CD4-positive, alpha-beta T cell treated with Interleukin-12 subunit alpha and Interleukin-12 subunit beta, for 1 hour (primary cell): ENCODE results near the gene WDR31.
"Not testable (repeated sequence)": the region's sequence is repeated elsewhere in the genome, so short reads cannot be mapped to it uniquely, and the experiment has no call there.

Experiments
- DNase-seq: peaks from one replicate; pipeline ENCODE4 v3.0.0-alpha.2; 2020

WDR31 gene

DNA sequence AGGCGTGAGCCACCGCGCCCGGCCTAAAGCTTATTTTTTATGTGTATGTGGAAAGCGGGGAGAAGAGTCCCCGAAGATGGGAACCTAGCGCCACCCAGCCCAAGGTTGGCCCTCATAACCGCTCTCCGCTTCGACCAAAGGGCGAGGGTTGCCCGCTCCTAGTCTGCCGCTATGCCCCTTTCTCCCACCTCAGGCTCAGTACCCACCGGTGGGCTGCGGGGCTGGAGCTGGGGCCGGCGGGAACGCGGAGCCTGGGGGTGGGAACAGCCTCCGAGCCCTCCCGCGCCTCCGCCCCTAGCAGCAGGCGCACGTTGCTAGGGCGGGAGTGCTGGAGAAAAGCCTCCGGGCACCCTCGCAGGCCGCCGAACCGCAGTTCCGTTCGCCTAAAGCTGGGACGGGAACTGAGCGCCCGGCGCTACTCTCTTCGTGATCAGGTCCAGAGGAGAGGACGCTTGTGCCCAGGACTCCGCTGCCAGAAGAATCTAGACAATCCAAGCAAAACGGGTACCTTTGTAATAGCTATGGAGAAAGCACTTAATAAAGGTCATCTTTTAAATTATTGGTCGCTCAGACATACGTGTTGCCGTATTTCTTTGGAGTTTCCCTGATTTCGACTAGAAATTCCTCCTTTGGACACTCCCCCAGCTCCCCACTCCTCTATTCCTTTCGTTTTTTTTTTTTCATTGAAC, at the start of gene WDR31:
Gene WDR31 (minus strand): TSS at position 265 of the 689 bp plus-strand sequence. CDS start 8,253 bp downstream, outside the sequence.
- peak; percentile 81 for DNase-seq

DNA sequence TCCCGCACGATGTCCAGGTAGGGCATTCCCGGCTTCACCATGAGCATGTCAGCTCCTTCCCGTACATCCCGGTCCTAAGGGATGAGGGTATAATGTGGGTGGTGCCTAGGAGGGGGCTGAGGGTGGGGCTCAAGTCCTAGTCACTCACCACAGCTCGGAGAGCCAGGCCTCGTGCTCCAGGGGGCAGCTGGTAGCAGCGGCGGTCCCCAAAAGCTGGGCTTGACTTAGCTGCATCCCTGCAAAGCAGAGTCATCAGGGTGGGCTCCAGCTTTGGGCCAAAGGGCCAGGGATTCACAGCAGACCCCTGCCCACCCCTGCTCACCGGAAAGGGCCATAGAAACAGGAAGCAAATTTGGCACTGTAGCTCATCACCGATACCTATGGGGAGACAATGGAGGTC, 49.4 kb upstream of the WDR31 start:
- DNase-seq: no peak

DNA sequence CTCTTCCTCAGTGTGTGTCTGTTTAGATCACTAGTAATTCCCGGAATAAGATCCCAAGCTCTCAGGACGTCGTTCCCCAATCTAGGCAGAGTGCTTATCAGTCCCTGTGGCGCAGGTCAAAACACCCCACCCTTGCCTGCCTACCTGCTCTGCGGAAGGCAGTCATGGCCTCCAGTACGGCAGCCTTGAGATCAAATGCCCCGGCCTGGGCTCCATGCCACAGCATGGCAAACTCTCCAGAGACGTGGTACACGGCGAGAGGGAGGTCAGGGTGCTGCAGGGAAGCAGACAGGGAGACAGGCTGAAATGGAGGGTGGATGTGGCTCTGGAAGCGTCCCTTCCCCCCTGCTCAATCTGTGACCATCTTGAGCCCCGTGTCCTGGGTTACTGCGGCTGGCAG, 48.8 kb upstream of the WDR31 start:
- no peak for DNase-seq

DNA sequence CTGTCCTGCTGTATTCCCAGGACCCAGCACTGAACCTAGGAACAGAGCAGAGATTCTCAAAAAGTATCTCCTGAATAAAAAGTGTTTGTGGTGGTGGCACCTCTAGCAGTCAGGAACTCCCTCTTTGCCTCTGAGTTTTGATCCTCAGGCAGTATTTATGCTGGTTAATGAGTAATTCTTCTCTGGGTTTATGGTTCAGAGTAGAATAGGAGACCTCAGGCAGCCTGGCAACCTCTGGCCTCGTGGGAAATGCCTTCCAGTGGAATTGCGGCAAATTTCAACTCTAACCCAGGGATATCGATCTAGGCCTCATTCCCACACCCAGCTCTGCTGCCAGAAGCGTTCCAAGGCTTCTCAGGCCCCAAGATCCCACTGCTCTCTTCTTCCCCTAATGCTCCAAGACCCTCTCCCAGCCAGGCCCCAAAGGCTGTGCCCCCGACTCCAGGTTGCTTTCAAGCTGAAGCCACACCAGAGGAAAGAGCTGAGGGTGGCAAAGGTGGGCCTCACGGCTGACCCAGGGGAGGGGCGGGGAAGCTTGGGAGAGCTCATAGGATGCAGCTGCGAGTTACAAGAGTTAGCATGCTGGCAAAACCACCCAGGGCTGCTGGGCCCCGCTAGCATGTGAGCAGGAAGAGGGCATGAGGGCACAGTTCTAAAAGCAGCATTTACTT, 47.6 kb upstream of the WDR31 start:
- no peak for DNase-seq

DNA sequence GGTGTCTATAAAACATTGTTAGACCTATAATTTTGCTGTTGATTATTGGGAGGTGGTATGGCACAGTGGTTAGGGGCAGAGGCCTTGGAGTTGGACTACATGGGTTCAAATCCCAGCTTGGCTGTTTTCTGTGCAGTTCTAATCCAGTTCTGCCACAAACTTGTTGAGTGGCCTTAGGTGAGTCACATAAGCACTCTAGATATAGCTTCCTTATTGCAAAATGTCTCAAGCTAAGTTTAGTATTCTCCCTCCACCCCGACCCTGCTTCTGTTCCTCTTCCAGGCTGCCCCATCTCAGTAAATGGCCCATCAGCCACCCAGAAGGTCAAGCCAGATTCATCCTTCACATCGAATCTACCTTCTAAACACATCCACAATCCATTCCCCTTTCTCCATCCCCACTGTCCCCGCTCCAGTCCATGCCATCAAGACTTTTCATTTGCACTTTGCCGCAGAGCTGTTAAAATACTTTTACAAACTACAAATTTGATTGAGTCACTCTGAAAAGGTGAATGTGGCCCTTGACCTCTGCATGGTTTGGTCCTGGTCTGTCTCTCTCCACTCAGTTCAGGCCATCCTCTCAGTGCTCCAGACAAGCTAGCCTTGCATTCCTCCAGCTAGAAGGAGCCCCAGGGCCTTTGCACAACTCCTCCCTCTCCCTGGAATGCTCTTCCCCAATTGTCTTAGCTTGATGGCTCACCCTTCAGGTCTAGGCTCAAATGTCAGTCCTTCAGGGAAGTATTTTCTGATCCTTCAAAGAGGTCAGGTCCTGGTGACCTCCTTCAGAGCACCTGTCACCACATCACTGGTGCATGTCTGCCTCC, 46.7 kb upstream of the WDR31 start:
- DNase-seq: no peak

DNA sequence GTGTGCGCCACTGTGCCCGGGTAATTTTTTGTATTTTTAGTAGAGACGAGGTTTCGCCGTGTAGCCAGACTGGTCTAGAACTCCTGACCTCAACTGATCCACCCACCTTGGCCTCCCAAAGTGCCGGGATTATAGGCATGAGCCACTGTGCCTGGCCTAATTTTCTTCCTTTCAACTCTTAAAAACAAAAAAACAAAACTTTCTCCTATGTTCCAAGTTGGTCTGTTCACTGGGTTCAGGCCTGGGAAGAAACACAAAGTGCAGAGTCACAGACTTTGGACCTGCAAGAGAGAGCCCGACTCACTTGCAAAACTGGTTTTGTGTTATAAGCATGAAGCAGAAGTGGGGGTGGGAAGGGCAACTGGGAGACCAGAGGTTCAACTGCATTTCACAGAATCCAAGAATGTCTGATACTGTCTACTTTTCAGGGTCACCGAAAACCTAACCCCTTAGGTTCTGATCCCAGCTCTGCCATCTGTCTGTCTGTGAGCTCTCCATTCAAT, 41.9 kb upstream of the WDR31 start:
- DNase-seq: no peak

DNA sequence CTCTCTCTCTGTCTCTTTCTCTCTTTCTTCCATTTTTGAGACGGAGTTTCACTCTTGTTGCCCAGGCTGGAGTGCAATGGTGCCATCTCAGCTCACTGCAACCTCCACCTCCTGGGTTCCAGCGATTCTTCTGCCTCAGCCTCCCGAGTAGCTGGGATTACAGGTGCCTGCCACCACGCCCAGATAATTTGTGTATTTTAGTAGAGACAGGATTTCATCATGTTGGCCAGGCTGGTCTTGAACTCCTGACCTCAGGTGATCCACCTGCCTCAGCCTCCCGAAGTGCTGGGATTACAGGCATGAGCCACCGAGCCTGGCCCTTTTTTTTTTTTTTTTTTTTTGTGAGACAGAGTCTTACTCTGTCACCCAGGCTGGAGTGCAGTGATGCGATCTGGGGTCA, 41.4 kb upstream of the WDR31 start:
- not testable (repeated sequence) for DNase-seq

DNA sequence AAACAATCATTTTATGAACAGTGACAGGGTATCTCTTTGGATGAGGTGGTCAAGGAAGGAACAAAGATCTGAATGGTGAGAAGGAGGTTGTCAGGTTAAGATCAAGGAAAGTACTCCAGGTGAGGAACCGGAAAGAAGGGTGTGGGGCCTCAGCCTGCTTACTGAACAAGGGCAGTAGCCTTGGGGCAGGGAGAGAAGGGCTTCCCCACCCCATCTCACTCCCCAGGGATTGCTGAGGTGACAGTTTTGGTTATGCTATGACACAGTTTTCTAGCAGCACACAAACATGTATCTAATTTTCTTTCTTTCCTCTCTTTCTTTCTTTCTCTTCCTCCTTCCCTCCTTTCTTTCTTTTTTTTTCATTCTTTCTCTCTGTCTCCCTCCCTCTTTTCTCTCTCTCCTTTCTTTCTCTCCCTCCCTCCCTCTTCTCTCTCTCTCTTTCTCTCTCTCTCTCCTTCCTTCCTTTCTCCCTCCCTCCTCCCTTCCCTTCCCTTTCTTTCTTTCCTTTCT, 40.8 kb upstream of the WDR31 start:
- DNase-seq: no peak

DNA sequence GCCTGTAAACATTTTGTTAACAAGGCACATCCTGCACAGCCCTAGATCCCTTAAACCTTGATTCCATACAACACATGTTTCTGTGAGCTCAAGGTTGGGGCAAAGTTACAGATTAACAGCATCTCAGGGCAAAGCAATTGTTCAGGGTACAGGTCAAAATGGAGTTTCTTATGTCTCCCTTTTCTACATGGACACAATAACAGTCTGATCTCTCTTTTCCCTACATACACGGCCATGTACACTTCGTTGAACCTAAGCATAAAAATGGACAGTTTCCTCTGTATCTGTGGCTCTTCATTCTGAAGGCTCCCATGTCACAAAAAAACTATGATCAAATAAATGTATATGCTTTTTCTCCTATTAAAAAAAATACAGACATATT, 39.7 kb upstream of the WDR31 start:
- not testable (repeated sequence) for DNase-seq

DNA sequence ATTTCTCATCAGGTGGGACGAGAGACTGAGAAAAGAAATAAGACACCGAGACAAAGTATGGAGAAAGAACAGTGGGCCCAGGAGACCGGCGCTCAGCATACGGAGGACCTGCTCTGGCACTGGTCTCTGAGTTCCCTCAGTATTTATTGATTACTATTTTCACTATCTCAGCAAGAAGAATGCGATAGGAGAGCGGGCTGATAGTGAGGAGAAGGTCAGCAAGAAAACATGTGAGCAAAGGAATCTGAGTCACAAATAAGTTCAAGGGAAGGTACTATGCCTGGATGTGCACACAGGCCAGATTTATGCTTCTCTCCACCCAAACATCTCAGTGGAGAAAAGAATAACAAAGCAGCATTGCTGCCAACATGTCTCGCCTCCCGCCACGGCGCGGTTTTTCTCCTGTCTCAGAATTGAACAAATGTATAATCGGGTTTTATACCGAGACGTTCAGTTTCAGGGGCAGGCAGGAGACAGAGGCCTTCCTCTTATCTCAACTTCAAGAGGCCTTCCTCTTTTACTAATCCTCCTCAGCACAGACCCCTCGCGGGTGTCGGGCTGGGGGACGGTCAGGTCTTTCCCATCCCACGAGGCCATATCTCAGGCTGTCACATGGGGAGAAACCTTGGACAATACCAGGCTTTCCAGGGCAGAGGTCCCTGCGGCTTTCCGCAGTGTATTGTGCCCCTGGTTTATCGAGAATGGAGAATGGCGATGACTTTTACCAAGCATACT, 39.2 kb upstream of the WDR31 start:
- DNase-seq: not testable (repeated sequence)

DNA sequence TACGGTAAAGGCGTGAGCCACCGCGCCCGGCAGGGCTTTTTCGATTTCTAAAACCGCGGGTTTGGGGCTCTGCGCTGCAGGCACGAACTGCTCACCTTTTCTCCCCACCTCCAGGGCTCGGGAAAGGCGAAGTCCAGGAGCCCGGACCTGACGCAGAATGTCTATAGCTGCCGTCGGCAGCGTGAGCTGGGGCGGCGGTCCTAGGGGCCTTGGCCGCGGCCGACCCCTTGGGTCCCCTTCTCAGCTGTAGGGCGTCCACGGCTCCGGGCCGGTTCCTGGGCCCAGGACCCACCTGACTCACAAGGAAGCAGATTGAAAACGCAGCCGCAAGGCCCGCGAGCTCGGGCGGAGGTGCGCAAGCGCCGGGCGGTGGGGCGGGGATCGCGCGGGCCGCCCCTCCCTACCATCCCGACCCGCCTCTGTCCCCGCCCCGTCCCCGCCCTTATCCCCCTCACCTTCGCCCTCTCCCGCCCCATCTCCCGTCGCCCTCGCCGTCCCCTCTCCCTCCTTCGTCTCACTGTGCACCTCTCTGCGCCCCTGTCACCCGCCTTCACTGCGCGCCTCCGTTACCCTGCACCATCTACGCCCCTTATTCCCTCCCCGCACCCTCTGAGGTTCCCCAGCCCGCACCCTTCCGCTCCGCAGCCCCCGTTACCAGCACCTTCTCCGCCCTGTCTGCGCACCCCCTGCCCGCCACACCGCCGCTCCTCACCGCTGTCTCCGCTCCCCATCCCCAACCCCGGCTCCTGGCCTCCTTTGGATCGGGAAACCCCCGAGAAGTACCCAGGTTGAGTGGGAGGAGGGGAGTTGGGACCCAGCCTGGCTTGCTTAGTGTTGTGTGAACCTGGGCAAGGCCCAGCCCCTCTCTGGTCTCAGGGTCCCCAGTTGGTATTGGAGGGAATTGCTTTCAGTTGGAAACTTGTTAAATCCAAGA, 36.8 kb upstream of the WDR31 start, which contains the start of gene HDHD3:
Gene HDHD3 (minus strand): TSS at position 353 of the 934 bp plus-strand sequence. CDS start 2,632 bp downstream, outside the sequence.
- peak; percentile 88 for DNase-seq

DNA sequence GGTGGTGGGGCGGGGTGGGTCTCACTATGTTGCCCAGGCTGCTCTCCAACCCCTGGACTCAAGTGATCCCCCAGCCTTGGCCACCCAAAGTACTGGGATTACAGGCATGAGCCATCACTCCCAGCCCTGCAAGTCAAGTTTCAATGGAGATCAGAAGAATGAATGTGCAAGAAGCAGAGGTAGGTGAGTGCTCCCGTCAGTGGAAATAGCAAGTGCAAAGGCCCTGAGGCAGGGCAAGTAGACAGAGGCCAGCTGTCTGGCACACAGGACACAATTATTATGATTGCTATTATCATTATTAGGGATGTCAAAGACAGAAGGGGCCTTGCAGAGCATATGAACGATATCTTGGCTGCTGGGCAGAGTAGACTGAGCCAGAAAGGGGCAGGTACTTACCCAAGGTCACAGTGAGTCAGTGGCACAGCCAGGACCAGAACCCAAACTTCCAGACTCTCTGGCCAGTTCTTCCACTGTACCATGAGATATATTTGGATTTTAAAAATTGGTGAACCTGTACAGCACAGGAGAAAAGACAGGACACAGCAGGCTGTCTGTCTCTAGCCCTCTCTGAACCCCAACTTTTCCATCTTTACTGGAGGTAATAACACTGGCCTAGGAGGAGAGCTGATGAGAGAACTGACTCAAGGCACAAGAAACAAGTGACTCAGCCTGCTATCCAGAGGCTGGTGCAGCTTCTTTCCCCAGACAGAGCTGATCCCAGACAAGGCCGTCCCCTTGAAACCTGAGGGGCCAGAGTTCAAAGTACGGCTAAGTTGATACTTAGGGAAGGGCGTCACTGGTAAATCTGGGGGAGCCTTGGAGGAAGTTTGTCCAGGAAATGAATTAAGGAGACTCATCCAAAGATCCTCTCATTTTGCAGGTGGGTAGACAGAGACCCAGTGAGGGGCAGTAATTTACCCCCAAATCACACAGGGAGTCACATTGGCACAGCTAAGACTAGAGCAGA, 35.3 kb upstream of the WDR31 start:
- DNase-seq: no peak

DNA sequence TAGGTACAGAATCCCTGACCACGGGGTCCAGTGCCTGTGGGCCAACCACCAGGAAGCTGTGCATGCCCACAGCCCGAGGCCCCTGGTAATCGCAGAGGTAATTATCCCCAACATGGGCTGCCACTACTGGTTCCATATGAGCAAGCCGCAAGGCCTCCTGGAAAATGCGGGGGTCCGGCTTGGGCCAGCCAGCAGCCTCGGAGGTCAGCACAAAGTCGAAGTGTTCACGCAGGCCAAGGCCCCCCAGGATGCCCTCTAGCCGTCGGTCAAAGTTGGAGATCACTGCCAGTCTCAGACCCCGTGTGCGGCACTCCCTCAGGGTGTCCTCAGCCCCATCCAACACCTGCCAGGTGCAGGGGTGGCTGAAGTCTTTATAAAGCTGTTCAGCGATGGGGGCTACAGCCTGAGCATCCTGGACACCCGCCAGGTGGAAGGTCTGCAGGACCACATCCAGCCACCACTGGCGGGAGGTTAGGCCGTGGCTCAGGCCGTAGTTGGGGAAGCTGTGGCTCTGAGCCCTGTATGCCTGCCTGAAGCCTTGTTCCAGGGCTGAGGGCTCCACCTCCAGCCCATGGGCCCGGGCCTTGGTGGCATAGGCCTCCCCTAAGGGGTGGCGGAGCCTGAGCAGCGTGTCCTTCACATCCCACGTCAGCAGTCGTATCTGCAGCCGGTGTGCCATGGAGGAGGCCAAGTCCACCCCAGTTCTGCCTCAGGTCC, 33.8 kb upstream of the WDR31 start:
- DNase-seq: no peak

DNA sequence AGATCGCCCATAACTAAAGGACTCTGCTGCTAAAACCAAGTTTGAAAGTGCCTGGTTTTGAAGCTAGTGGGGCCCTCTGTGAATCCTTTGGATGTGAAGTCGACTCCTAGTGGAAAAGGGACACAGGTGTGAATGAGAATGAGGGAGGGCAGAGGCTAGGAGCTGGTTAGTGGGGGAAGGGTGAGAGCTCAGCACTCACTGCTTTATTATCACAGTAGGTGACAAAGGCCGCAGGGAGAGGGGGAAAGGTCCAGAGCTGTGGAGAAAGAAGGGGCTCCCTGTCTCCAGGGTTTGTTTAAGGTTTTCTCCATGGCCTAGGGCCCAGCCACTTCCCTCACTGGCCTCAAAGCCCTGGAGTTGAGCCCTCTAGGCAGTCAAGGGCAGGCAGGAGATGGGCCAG, 33.2 kb upstream of the WDR31 start:
- DNase-seq: no peak

DNA sequence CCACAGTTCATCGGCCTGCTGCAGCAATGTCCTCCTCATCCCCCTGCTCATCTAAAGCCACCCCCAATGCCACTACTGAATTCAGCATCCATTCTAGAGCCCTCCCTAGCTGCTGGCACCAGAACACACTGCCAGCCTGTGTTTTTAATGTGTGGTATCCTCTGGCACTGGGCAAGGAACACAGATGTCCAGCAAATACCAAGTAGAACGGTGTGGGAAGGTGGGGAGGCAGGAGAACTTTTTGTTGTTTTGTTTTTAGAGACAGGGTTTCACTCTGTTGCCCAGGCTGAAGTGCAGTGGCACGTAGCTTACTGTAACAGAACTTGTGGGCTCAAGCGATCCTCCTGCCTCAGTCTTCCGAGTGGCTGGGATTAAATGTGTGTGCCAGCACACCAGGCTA, 32.0 kb upstream of the WDR31 start:
- DNase-seq: no peak

DNA sequence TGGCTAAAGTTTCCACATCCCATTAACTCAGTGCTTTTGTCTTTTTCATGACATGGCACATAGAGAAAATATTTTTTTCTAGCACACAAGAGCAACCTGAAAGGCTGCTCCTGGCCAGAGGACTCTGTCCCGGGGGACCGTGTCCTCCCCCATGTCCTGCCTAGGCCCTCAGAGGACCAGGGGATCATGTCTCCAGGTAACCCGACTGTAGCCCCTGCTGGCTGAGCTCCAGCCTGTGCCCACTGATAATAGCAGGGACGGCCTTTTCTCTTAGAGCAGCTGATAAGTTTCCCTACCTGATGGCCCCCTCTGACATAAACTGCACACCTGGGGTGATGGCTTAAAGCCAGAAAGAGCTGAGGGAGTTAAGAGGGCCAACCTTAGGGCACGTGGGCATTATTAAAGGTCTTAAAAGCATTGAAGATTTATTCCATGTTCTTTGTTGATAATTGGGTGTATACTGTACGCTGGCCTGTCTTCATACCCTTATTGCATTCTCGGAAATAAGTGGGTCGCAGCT, 30.8 kb upstream of the WDR31 start:
- no peak for DNase-seq

DNA sequence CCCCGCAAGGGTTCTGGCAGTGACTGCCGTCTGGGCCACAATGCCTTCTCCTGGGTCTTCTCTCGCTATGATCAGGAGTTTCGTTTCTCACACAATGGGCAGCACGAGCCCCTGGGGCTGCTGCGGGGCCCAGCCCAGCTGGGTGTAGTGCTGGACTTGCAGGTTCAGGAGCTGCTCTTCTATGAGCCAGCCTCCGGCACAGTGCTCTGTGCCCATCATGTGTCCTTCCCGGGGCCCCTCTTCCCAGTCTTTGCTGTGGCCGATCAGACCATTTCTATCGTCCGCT, 29.7 kb upstream of the WDR31 start:
- DNase-seq: no peak

DNA sequence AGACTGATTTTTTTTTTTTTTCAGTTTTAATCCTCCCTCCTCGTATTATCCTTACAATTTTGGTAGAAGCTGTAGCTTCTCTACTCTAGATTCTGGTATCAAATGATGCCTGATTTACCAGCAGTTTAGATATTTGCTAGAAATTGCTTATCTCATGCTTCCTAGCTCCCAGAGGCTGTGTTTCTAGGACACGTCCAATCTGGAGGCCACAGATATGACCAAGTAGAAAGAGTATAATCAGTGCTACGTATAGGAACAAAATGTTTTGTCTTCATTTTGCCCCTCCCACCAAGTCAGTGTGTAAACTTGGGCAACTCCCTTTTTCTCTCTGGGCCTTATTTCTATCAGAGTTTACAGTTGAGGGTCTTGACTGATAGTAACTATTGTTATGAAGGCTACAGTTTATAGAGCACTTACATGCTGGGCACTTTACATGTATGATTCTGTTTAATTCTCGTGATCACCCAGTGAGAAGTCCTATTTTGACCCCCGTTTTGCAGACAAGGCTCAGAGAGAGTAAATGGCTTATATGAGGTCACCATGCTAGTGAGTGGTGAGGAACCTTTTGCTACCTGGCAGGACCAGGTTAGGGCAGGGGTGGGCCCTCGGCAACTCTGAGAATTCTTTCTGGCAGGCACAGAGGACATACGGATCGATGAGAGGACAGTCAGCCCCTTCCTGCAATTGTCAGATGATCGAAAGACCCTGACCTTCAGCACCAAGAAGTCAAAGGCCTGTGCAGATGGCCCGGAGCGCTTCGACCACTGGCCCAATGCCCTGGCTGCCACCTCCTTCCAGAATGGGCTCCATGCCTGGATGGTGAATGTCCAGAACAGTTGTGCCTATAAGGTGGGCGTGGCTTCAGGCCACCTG, 29.1 kb upstream of the WDR31 start:
- no peak for DNase-seq
